Measurements from ENCODE around the gene TMEM37. TPM values are rescaled to one million over a fixed set of nuclear protein-coding genes. Genes with fewer than 3 reads are reported as not detected.

The TMEM37 gene
- total and polyA plus RNA-seq, 8 donors: 15.3 to 31.2 (median 28.0) TPM

- intact Hi-C loops (cut with DNase I): no loop called here
- H3K36me3 ChIP-seq: no peaks in the 10 kb centered on the region
- H3K27me3 ChIP-seq: no peaks in the 10 kb centered on the region
- no peaks in the 10 kb centered on the region for H3K9me3 ChIP-seq
- no peak overlapping the region for H3K27ac ChIP-seq
- ATAC-seq (no peak), DNase-seq (peak in 1 of 4 donors; percentile 67)
- no peak for TF ChIP-seq CTCF (IDR thresholded peaks at IDR 0.05)
- H3K4me3 ChIP-seq: no peak overlapping the region
- peaks cover 5 to 7% of the 10 kb centered on the region in 2 donors for H3K4me1 ChIP-seq
Measured at GRCh38 chr2:119480718-119481142, 49.1 kb downstream of the TMEM37 start.

GRCh38 chr2:119481501-119482455 lies 50.1 kb downstream of the TMEM37 start:
- intact Hi-C loops (cut with DNase I): no loop called here
- DNase-seq: no peak

GRCh38 chr2:119482481-119483394 lies 51.1 kb downstream of the TMEM37 start:
- no peak overlapping the region for H3K27ac ChIP-seq

More at GRCh38 chr2:119481501-119482455, 50.1 kb downstream of the TMEM37 start:
- Histone ChIP-seq H3K9me3 (no peaks in the 10 kb centered on the region), H3K4me3 (no peak overlapping the region), H3K4me1 (peaks cover 5 to 7% of the 10 kb centered on the region in 2 donors), H3K36me3 (no peaks in the 10 kb centered on the region), H3K27ac (no peak overlapping the region), H3K27me3 (no peaks in the 10 kb centered on the region)
- no peak for TF ChIP-seq CTCF (IDR thresholded peaks at IDR 0.05)
- peak; percentile 80 for ATAC-seq

GRCh38 chr2:119483395-119483753 lies 51.7 kb downstream of the TMEM37 start:
- DNase-seq (no peak), ATAC-seq (no peak)
- Histone ChIP-seq H3K4me1 (peaks cover 5 to 19% of the 10 kb centered on the region in 2 donors), H3K36me3 (no peaks in the 10 kb centered on the region), H3K9me3 (no peaks in the 10 kb centered on the region), H3K27me3 (no peaks in the 10 kb centered on the region), H3K27ac (no peak overlapping the region), H3K4me3 (no peak overlapping the region)
- TF ChIP-seq CTCF (IDR thresholded peaks at IDR 0.05): no peak
- intact Hi-C loops (cut with DNase I): no loop called here

More at GRCh38 chr2:119482481-119483394, 51.1 kb downstream of the TMEM37 start:
- H3K36me3 ChIP-seq: no peaks in the 10 kb centered on the region
- H3K4me1 ChIP-seq: peaks cover 5 to 13% of the 10 kb centered on the region in 2 donors
- no peak overlapping the region for H3K4me3 ChIP-seq
- DNase-seq (no peak), ATAC-seq (no peak)
- no peaks in the 10 kb centered on the region for H3K9me3 ChIP-seq
- intact Hi-C loops (cut with DNase I): no loop called here
- no peak for TF ChIP-seq CTCF (IDR thresholded peaks at IDR 0.05)
- H3K27me3 ChIP-seq: no peaks in the 10 kb centered on the region
